Left hindlimb (tissue), 1 donor: Measurements from ENCODE around the gene ZNF800.

Experiments
- DNase-seq: peaks from one replicate; pipeline ENCODE4 v3.0.0-alpha.2; 2018

ZNF800 gene

GRCh38 chr7:127346575-127347256, 45.8 kb downstream of the ZNF800 start:
- no peak for DNase-seq

GRCh38 chr7:127342596-127342995, 49.9 kb downstream of the ZNF800 start:
- DNase-seq, result no peak

GRCh38 chr7:127338122-127338521, 54.4 kb downstream of the ZNF800 start:
- DNase-seq, result no peak

GRCh38 chr7:127337581-127337980, 54.9 kb downstream of the ZNF800 start:
- no peak for DNase-seq

- no peak for DNase-seq
These were observed 56.0 kb downstream of the ZNF800 start for GRCh38 chr7:127336458-127336857.

GRCh38 chr7:127332880-127333279, 59.6 kb downstream of the ZNF800 start:
- DNase-seq, result no peak

- DNase-seq, result no peak
These were observed 62.4 kb downstream of the ZNF800 start for GRCh38 chr7:127330070-127330469.

GRCh38 chr7:127322832-127323493, 69.5 kb downstream of the ZNF800 start:
- DNase-seq, result no peak

- no peak for DNase-seq
These were observed 70.2 kb downstream of the ZNF800 start for GRCh38 chr7:127322351-127322750.

GRCh38 chr7:127320974-127321373, 71.5 kb downstream of the ZNF800 start:
- no peak for DNase-seq
